Stimulated activated CD4-positive, alpha-beta T cell treated with anti-CD3 and anti-CD28 coated beads, TNF-alpha, amount 100 ng/mL, for 48 hours (primary cell): ENCODE data around the gene KRT86.

Experiments used
- DNase-seq, 3 donors: peaks; one replicate each; pipeline ENCODE4 v3.0.0-alpha.2; 2020; ENCODE audit warnings: low read depth in 3 of 3

The KRT86 gene

DNA sequence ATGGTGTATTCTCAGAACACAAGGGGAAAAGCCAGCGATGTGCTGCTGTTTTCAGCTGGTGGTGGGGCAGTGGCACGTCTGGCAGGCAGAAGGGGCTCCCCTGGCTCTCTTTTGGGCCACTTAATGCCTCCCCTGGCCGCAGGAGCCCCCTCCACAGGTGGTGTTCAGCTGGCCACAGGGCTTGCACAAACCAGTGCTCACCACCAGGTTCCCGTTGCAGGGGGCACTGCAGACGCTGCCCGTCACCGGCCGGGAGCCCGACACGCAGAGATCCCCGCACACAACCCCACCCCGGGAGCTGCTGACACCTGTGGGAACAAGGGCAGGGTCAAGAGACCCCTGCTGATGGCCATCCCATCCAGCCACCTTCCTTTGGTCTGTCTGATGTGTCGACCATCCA, 40.1 kb downstream of the KRT86 start:
- no peak for DNase-seq

- peak in 1 of 3 donors; percentile 21 for DNase-seq
These were observed 41.3 kb downstream of the KRT86 start for GRCh38 chr12:52315721-52316120.

DNA sequence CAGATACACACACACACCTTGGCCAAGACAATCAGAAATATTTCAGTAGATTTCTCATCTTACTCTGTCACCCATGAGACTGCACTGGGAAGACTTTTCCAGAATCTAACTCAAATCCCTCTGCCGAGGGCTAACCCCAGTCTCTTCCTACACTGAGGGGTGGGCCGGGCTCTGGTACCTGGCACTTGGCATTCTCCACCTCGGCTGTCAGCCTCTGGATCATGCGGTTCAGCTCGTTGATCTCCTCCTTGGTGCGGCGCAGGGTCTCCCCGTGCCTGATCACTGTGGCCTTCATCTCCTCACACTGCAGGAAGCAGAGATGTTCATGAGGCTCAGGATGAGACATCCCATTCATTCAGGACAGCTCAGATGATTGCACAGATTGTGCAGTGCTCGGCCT, 41.8 kb downstream of the KRT86 start:
- DNase-seq, result no peak

DNA sequence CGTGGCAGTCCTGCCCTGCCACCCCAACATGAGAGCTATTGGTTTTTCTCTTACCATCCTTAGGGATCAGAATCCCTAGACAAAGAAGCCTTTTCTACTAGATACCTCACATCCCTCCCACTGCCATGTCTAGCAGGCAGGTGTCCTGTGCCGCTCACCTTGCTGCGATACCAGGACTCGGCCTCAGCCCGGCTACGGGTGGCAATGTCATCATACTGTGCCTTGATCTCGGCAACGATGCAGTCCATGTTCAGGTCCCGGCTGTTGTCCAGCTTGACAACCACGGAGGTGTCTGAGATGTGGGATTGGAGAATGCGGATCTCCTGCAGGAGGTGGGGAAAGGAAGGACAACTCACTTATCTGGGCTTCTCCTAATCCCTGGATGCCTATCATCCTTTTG, 42.3 kb downstream of the KRT86 start:
- DNase-seq, result no peak

DNA sequence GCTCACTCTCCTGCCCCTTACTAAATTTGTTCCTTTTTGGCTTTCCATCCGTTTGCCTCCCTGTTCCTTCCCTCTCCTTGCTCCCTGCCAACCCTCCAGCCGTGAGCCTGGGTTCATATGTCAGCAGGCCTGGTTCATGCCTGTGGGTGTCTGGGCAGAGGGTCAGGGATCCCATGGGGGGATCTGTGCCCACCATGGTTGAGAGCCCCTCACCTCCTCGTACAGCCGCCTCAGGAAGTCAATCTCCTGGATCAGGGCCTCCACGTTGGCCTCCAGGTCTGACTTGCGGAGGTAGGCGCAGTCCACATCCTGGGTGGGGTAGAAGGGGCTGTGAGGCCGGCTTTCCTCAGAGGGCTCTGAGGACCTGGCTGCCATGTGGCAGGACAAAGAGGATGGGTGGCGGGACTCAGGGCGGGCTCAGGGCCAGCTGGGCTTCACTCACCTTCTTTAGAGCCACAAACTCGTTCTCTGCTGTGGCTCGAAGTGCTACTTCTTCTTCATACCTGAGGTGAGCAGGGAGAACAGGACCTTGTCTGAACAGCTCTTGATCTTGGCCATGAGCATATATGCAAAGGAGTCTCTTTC, 43.1 kb downstream of the KRT86 start:
- DNase-seq, result no peak

GRCh38 chr12:52318241-52318990, 44.0 kb downstream of the KRT86 start:
- no peak for DNase-seq

- DNase-seq, result no peak
These were observed 44.7 kb downstream of the KRT86 start for GRCh38 chr12:52319097-52319496.

- no peak for DNase-seq
These were observed 46.4 kb downstream of the KRT86 start, which contains the start of gene KRT83 for GRCh38 chr12:52320784-52321400. Gene KRT83 (minus strand): TSS chr12:52321398. CDS start chr12:52321335, 63 bp downstream.

DNA sequence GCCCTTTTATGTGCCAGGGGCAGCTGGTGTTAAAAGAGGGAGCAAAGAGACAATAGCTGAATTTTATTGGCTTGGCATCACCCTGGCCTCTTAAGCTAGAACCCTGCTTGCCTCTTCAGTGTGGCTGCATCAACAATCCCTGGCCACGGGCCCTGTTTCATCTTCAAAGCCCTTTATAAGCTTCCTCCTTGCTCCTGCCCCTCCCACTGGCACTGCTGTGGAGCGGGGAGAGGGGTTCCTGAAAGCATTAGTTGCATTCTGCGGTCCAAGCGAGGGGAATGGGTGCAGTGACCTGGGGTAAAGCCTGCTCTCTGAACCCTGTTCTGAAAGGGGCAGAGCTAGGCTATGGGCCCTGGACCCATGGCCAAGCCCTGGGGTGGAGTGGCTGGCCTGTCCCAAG, 47.0 kb downstream of the KRT86 start:
- no peak for DNase-seq

DNA sequence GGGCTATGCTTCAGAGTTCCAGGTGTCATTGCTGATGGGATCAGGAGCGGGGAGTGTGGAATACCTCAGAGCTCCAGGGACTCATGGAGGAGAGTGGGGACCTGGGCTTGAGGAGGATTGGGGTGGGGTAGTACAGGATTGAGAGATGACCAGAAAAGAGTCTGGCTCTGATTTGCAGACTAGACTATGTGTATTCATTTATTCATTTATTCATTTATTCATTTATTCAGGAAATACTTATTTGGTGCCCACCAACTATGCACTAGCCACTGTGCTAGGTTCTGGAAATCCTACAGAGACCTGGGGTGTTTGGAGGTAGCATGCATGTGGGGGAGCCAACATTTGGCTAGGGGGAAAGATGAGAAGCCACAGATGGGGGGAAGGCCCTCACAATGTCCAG, 47.6 kb downstream of the KRT86 start:
- DNase-seq, result no peak

DNA sequence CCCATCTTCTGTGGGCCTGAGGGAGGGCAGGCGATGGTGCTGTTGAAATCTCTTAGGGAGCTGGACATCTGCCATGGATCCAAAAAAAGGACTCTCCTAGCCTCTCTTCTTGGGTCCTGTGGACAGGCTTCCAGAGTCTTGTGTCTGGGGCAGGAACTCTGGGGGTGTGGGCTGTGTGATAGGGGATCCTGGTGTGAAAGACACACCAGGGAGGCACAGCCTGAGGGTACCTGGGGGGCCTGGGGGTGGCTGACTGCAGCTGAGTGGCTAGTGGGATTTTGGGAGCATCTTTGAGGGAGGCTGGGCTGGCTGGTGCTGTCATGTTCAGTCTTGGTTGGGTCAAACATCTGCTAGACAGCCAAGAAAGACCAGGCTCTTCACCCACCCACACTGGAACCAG, 48.6 kb downstream of the KRT86 start:
- DNase-seq, result no peak

- no peak for DNase-seq
These were observed 49.1 kb downstream of the KRT86 start for GRCh38 chr12:52323416-52324152.

GRCh38 chr12:52324153-52324444, 49.7 kb downstream of the KRT86 start:
- no peak for DNase-seq

- DNase-seq, result peak; percentile 52 to 74 (median 66)
These were observed 52.8 kb downstream of the KRT86 start for GRCh38 chr12:52327052-52327829.

GRCh38 chr12:52327830-52328500, 53.5 kb downstream of the KRT86 start:
- DNase-seq, result no peak

GRCh38 chr12:52331039-52331438, 56.6 kb downstream of the KRT86 start:
- no peak for DNase-seq

DNA sequence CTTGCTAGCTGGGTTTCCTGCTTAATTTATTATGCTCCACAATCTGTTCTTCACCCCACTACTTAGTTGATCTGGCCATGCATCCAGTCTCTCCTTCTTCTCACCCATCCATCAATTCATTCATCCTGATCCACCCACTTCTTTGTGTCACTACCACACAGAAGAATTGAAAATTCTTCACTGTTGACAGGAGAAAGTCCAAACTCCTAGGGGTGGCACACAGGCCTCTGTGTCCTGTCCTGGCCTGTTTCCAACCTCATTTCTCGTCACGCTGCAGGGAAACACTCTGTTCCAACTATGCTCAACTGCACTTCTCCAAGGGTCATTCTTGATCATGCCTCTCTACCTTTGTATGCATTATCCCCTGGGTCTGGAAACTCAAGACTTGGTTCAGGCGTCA, 57.4 kb downstream of the KRT86 start:
- no peak for DNase-seq

- DNase-seq, result no peak
These were observed 57.9 kb downstream of the KRT86 start for GRCh38 chr12:52332381-52332780.

DNA sequence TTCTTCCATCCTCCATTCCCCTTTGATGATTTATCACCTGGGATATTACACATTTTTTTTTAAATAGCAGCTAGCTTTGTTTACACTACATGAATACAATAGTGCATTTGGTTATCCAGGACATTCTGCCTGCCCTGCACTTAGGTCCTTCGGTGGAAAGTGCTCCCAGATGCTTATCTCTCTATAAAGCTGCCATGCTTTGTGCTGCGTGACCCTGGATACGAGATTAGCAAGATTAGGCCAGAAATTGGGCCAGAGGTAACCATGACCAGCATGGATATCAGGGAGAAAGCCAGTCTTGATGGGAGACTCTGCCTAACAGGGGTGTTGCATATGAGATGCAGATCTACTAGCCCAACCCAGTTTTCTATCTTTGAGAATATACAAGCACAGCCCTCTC, 58.9 kb downstream of the KRT86 start:
- DNase-seq, result no peak

GRCh38 chr12:52334185-52334584, 59.7 kb downstream of the KRT86 start:
- no peak for DNase-seq

GRCh38 chr12:52335598-52336262, 61.3 kb downstream of the KRT86 start:
- no peak for DNase-seq
